Neural cell (in vitro differentiated cells): ENCODE data around the gene VEGFB. TPM values are rescaled to one million over a fixed set of nuclear protein-coding genes. Genes with fewer than 3 reads are reported as not detected.

Source experiments
- H2AFZ ChIP-seq: fragments of 200-600, 300-800 bp; sonication (generic), shearing (Covaris generic); 2 replicates; pipeline ENCODE4 v1.6.0; 2014; ENCODE audit warnings: low read depth, mild to moderate bottlenecking, antibody characterized with exemption, low read length, moderate library complexity
- H3F3A ChIP-seq: fragments of 200-600 bp; shearing (Covaris generic); 2 replicates; pipeline ENCODE4 v1.6.1; 2016; ENCODE audit warnings: mild to moderate bottlenecking, moderate library complexity, mixed read lengths, antibody characterized with exemption, low read length; ENCODE audit not compliant: insufficient read depth, poor library complexity, severe bottlenecking
- H3K27ac ChIP-seq: fragments of 200-600, 300-800 bp; sonication (generic), shearing (Covaris generic); 2 replicates; pipeline ENCODE4 v1.5.1; 2014; ENCODE audit warnings: mild to moderate bottlenecking, low read length, moderate library complexity
- H3K27me3 ChIP-seq: fragments of 300-800, 200-600 bp; sonication (generic), shearing (Covaris generic); 2 replicates; pipeline ENCODE4 v1.6.0; 2014; ENCODE audit warnings: mild to moderate bottlenecking, low read depth, low read length, moderate library complexity; ENCODE audit not compliant: insufficient read depth
- H3K36me3 ChIP-seq: fragments of 300-800, 200-600 bp; sonication (generic), shearing (Covaris generic); 2 replicates; pipeline ENCODE4 v1.5.1; 2014; ENCODE audit warnings: mild to moderate bottlenecking, antibody characterized with exemption, low read length, moderate library complexity; ENCODE audit not compliant: insufficient read depth
- H3K4me2 ChIP-seq: fragments of 300-800, 200-600 bp; sonication (generic), shearing (Covaris generic); 2 replicates; pipeline ENCODE4 v1.6.0; 2014; ENCODE audit warnings: mild to moderate bottlenecking, low read length
- H3K4me3 ChIP-seq: fragments of 300-800, 200-600 bp; sonication (generic), shearing (Covaris generic); 2 replicates; pipeline ENCODE4 v1.5.1; 2014; ENCODE audit warnings: mild to moderate bottlenecking, low read length, moderate library complexity
- H3K79me2 ChIP-seq: fragments of 200-600 bp; shearing (Covaris generic); replicated peaks from 2 replicates; pipeline ENCODE4 v1.6.0; 2014; ENCODE audit warnings: mild to moderate bottlenecking, low read length, moderate library complexity; ENCODE audit not compliant: insufficient read depth
- H3K9ac ChIP-seq: fragments of 300-800, 200-600 bp; sonication (generic), shearing (Covaris generic); 2 replicates; pipeline ENCODE4 v1.6.1; 2016; ENCODE audit warnings: mild to moderate bottlenecking, low read length, mixed read lengths
- H3K9me2 ChIP-seq: fragments of 200-600 bp; shearing (Covaris generic); 2 replicates; pipeline ENCODE4 v1.6.1; 2016; ENCODE audit warnings: mild to moderate bottlenecking, low read length, mixed read lengths; ENCODE audit not compliant: insufficient read depth
- H3K9me3 ChIP-seq: fragments of 200-600, 300-800 bp; sonication (generic), shearing (Covaris generic); 2 replicates; pipeline ENCODE4 v1.6.1; 2016; ENCODE audit warnings: mild to moderate bottlenecking, mixed run types, low read length, moderate library complexity, mixed read lengths
- H4K20me1 ChIP-seq: fragments of 200-600 bp; shearing (Covaris generic); 2 replicates; pipeline ENCODE4 v1.6.1; 2016; ENCODE audit warnings: mild to moderate bottlenecking, mixed run types; ENCODE audit not compliant: insufficient read depth
- CTCF ChIP-seq: fragments of 450-650 bp; IDR thresholded peaks from 2 replicates; pipeline ENCODE4 v1.5.1; 2014; ENCODE audit warnings: antibody characterized with exemption, mild to moderate bottlenecking, moderate library complexity; ENCODE audit not compliant: poor library complexity, severe bottlenecking
- EP300 ChIP-seq: fragments of 450-650 bp; conservative IDR thresholded peaks from 2 replicates; pipeline ENCODE4 v1.6.1; 2014; ENCODE audit warnings: antibody characterized with exemption, mild to moderate bottlenecking, moderate library complexity; ENCODE audit not compliant: poor library complexity, severe bottlenecking
- EZH2 ChIP-seq: fragments of 200-600, 300-800 bp; shearing (Covaris generic), sonication (generic); IDR thresholded peaks from 2 replicates; pipeline ENCODE4 v1.6.1; 2014; ENCODE audit warnings: antibody characterized with exemption, low read length, borderline replicate concordance, mild to moderate bottlenecking; ENCODE audit not compliant: insufficient read depth, poor library complexity, severe bottlenecking
- MXI1 ChIP-seq: fragments of 450-650 bp; conservative IDR thresholded peaks from 2 replicates; pipeline ENCODE4 v1.6.1; 2014; ENCODE audit warnings: antibody characterized with exemption, mild to moderate bottlenecking; ENCODE audit not compliant: poor library complexity, severe bottlenecking
- POLR2AphosphoS5 ChIP-seq: IDR thresholded peaks from 2 replicates; pipeline ENCODE4 v1.6.1; 2012
- RAD21 ChIP-seq: fragments of 450-650 bp; conservative IDR thresholded peaks from 2 replicates; pipeline ENCODE4 v1.6.1; 2014; ENCODE audit warnings: antibody characterized with exemption, mild to moderate bottlenecking, moderate library complexity
- SMC3 ChIP-seq: fragments of 450-650 bp; conservative IDR thresholded peaks from 2 replicates; pipeline ENCODE4 v1.6.1; 2014; ENCODE audit warnings: antibody characterized with exemption, mild to moderate bottlenecking, moderate library complexity; ENCODE audit not compliant: poor library complexity
- TAF1 ChIP-seq: IDR thresholded peaks from 2 replicates; pipeline ENCODE4 v1.6.1; 2012; ENCODE audit warnings: low read depth
- polyA plus RNA-seq: library from polyadenylated mRNA; depleted of rRNA; stranded (reverse); fragments of >200 nt; gene quantifications from 2 replicates; pipeline ENCODE4 v1.2.3, GENCODE V29; 2014

Gene VEGFB
- polyA plus RNA-seq, 1 donor from 2014 or later = 4.8 TPM

GRCh38 chr11:64249038-64249437 lies 14.7 kb downstream of the VEGFB start:
- no peaks in the 10 kb centered on the region for H3K36me3 ChIP-seq
- no peak overlapping the region for H3K27ac ChIP-seq
- H3K79me2 ChIP-seq = peaks cover 13% of the 10 kb centered on the region
- H3F3A ChIP-seq = no peaks in the 10 kb centered on the region
- no peaks in the 10 kb centered on the region for H3K9me2 ChIP-seq
- no peaks in the 10 kb centered on the region for H4K20me1 ChIP-seq
- no peak overlapping the region for H2AFZ ChIP-seq
- no peak for TF ChIP-seq MXI1
- H3K27me3 ChIP-seq = peaks cover 8% of the 10 kb centered on the region
- H3K9ac ChIP-seq = no peak overlapping the region
- H3K4me3 ChIP-seq = no peak overlapping the region
- H3K9me3 ChIP-seq = no peaks in the 10 kb centered on the region
- H3K4me2 ChIP-seq = no peak overlapping the region

- no peaks in the 10 kb centered on the region for H3K9me3 ChIP-seq
- H3K27ac ChIP-seq = no peak overlapping the region
- H3K4me2 ChIP-seq = no peak overlapping the region
- H3K36me3 ChIP-seq = no peaks in the 10 kb centered on the region
- H2AFZ ChIP-seq = no peak overlapping the region
- H3K9ac ChIP-seq = peak overlapping the region; percentile 50
- H3F3A ChIP-seq = no peaks in the 10 kb centered on the region
- TF ChIP-seq EZH2 (no peak), RAD21 (no peak), SMC3 (no peak), TAF1 (no peak), POLR2AphosphoS5 (no peak), CTCF (no peak), EP300 (no peak)
- no peaks in the 10 kb centered on the region for H3K9me2 ChIP-seq
- H3K4me3 ChIP-seq = no peak overlapping the region
- peaks cover 13% of the 10 kb centered on the region for H3K79me2 ChIP-seq
- peaks cover 8% of the 10 kb centered on the region for H3K27me3 ChIP-seq
- no peaks in the 10 kb centered on the region for H4K20me1 ChIP-seq
These were observed 15.4 kb downstream of the VEGFB start for GRCh38 chr11:64249563-64250414.

- H3K9me3 ChIP-seq = no peaks in the 10 kb centered on the region
- no peaks in the 10 kb centered on the region for H3F3A ChIP-seq
- peak overlapping the region; percentile 5 for H3K27ac ChIP-seq
- peak overlapping the region; percentile 59 for H3K4me3 ChIP-seq
- H3K27me3 ChIP-seq = peaks cover 8% of the 10 kb centered on the region
- H4K20me1 ChIP-seq = no peaks in the 10 kb centered on the region
- H3K4me2 ChIP-seq = no peak overlapping the region
- peaks cover 7% of the 10 kb centered on the region for H3K79me2 ChIP-seq
- H3K9me2 ChIP-seq = no peaks in the 10 kb centered on the region
- no peaks in the 10 kb centered on the region for H3K36me3 ChIP-seq
- no peak for TF ChIP-seq CTCF
- H3K9ac ChIP-seq = peak overlapping the region; percentile 50
- no peak overlapping the region for H2AFZ ChIP-seq
These were observed 16.1 kb downstream of the VEGFB start for GRCh38 chr11:64250415-64251015.
